ENCODE measurements around the gene DTNB.

DTNB gene

DNA sequence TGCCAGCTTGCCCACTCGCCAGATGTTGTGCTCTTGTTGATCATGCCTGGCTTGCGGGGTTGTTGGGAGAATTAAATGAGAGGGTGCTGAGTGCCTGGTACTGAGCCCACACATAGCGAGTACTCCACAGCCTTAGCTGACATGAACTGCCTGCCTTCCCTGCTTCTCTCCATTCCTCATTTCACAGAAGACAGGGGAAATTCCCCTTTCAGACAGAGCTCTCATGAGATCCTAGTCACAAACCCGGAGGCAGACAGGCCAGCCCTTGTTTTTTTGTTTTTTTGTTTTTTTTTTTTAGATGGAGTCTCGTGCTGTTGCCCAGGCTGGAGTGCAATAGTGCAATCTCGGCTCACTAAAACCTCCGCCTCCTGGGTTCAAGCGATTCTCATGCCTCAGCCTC lies 314.5 kb downstream of the DTNB start:
- no peak overlapping the region for H3K4me3 ChIP-seq (ENCODE audit: low read length)
- peaks cover 5% of the 10 kb centered on the region for H3K4me1 ChIP-seq (ENCODE audit: control insufficient read depth, insufficient read depth, low read length)
- no peaks in the 10 kb centered on the region for H3K9me3 ChIP-seq (ENCODE audit: control insufficient read depth, low read length)
- no peaks in the 10 kb centered on the region for H3K36me3 ChIP-seq (ENCODE audit: control insufficient read depth, insufficient read depth, low read length, severe bottlenecking)
- no peak overlapping the region for H3K9ac ChIP-seq (ENCODE audit: low read length)
- no peak for DNase-seq (ENCODE audit: low read depth)
- peaks cover 12% of the 10 kb centered on the region for H3K27me3 ChIP-seq (replicated peaks; ENCODE audit: control insufficient read depth, insufficient read depth, low read length)

DNA sequence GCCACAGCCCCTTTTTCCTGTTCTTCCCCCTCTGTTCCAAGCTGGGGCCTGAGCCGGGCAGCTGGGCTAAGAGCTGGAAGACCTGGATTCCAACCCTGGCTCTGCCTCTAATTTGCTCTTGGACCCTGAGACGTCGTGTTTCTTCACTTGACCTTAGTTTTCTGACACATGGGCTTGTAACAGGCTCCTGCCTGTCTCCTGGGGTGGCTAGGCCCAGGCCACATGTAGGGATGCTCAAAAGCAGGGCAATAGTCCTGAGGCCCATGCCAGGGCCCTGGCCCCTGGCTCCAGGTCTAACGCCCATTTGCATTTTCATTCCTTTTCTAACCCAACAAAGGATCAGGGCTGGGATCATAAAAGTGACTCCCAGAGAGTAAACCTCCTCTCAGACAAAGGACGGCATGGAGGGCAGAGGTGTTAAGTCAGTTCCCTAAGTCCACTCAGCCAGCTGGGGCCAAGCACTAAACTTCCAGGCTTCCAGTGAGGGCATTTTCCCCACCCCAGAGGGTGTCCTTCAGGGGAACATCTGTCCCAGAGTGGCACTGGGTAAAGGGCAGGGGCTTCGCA lies 315.0 kb downstream of the DTNB start:
- Histone ChIP-seq H3K9ac (ENCODE audit: low read length) (no peak overlapping the region), H3K4me1 (ENCODE audit: control insufficient read depth, insufficient read depth, low read length) (peaks cover 5% of the 10 kb centered on the region), H3K36me3 (ENCODE audit: control insufficient read depth, insufficient read depth, low read length, severe bottlenecking) (no peaks in the 10 kb centered on the region), H3K4me3 (ENCODE audit: low read length) (no peak overlapping the region), H3K27me3 (replicated peaks; ENCODE audit: control insufficient read depth, insufficient read depth, low read length) (peaks cover 12% of the 10 kb centered on the region), H3K9me3 (ENCODE audit: control insufficient read depth, low read length) (no peaks in the 10 kb centered on the region)
- DNase-seq (ENCODE audit: low read depth), result no peak

DNA sequence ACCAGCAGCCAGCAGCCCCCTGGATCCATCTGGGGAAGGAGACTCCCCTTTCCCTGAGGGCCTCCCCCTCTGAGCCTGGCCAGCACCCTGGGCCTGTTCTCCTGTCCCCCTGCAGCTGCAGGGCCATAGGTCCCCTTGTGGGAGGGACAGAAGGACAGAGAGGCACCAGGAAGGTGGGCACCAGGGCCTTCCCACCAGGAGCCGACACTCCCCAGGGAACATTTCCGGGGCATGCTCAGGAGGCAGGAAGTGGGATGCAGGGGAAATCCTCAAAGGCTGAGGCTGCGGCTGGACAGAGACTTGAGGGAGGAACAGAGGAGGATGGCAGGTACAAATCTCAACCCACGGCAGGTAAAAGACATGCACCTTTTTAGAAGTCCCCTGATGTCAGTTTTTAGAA lies 317.3 kb downstream of the DTNB start:
- Histone ChIP-seq H3K9me3 (ENCODE audit: control insufficient read depth, low read length) (no peaks in the 10 kb centered on the region), H3K36me3 (ENCODE audit: control insufficient read depth, insufficient read depth, low read length, severe bottlenecking) (no peaks in the 10 kb centered on the region), H3K9ac (ENCODE audit: low read length) (no peak overlapping the region), H3K27me3 (replicated peaks; ENCODE audit: control insufficient read depth, insufficient read depth, low read length) (peaks cover 12% of the 10 kb centered on the region), H3K4me1 (ENCODE audit: control insufficient read depth, insufficient read depth, low read length) (no peaks in the 10 kb centered on the region), H3K4me3 (ENCODE audit: low read length) (no peak overlapping the region)
- no peak for DNase-seq (ENCODE audit: low read depth)

DNA sequence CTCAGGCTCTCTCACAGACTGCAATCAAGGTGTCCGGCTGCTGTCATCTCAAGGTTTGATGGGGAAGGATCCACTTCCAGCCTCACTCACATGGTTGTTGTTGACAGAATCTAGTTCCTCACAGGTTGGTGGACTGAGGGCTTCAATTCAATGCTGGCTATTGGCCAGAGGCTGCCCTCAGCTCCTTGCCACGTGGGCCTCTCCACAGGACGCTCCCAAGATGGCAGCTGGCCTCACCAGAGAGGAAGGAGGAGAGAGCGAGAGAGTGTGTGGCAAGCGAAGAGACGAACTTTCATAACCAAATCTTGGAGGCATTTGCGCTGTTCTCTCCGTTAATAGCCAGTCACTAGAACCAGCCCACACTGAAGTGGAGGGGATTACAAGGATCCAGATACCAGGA lies 318.1 kb downstream of the DTNB start:
- Histone ChIP-seq H3K4me3 (ENCODE audit: low read length) (no peak overlapping the region), H3K9ac (ENCODE audit: low read length) (no peak overlapping the region), H3K27me3 (replicated peaks; ENCODE audit: control insufficient read depth, insufficient read depth, low read length) (peaks cover 12% of the 10 kb centered on the region), H3K9me3 (ENCODE audit: control insufficient read depth, low read length) (no peaks in the 10 kb centered on the region), H3K4me1 (ENCODE audit: control insufficient read depth, insufficient read depth, low read length) (no peaks in the 10 kb centered on the region), H3K36me3 (ENCODE audit: control insufficient read depth, insufficient read depth, low read length, severe bottlenecking) (no peaks in the 10 kb centered on the region)
- DNase-seq (ENCODE audit: low read depth), result no peak

DNA sequence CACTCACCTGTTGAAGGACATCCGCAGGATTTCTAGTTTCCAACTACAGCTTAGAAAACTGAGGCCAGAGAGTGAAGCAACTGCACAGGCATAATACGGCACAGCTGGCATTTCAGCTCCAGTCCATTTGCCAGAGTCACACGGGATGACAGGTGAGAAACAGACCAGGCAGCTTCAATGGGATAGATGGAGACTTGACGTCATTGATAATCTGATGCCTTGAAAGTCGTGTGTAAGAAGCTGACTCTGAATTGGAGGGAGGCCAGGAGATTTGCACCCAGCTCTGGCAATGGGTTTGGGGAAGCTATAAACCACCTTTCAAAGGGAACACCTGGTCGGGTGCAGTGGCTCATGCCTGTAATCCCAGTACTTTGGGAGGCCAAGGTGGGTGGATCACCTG lies 319.3 kb downstream of the DTNB start:
- no peaks in the 10 kb centered on the region for H3K36me3 ChIP-seq (ENCODE audit: control insufficient read depth, insufficient read depth, low read length, severe bottlenecking)
- DNase-seq (ENCODE audit: low read depth), result no peak
- H3K9ac ChIP-seq (ENCODE audit: low read length), result no peak overlapping the region

DNA sequence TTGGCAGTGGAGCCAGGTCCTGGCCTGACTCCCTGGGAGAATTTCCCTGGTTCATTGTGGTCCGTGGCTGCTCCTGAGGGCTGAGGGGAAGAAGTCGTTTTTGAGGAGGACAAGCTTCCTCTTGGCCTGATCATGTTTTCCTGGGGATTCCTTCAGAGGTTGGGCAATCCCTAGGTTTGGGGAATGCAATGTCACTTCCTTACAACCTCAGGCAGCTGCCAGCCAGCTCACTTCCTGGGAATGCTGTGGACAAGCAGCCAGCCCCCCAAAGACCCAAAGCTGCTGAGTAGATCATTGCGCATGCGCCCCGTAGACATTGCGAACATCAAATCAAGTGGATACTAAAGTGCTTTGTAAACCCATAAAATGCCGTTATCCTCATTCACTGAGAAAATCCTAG lies 324.0 kb downstream of the DTNB start:
- Histone ChIP-seq H3K9me3 (ENCODE audit: control insufficient read depth, low read length) (no peaks in the 10 kb centered on the region), H3K36me3 (ENCODE audit: control insufficient read depth, insufficient read depth, low read length, severe bottlenecking) (no peaks in the 10 kb centered on the region), H3K4me3 (ENCODE audit: low read length) (no peak overlapping the region), H3K9ac (ENCODE audit: low read length) (no peak overlapping the region), H3K4me1 (ENCODE audit: control insufficient read depth, insufficient read depth, low read length) (peaks cover 5% of the 10 kb centered on the region), H3K27me3 (replicated peaks; ENCODE audit: control insufficient read depth, insufficient read depth, low read length) (peaks cover 4% of the 10 kb centered on the region)
- DNase-seq (ENCODE audit: low read depth), result peak; percentile 42

More for the DNA sequence above, 319.3 kb downstream of the DTNB start:
- Histone ChIP-seq H3K4me1 (ENCODE audit: control insufficient read depth, insufficient read depth, low read length) (peaks cover 5% of the 10 kb centered on the region), H3K4me3 (ENCODE audit: low read length) (no peak overlapping the region), H3K27me3 (replicated peaks; ENCODE audit: control insufficient read depth, insufficient read depth, low read length) (peaks cover 12% of the 10 kb centered on the region), H3K9me3 (ENCODE audit: control insufficient read depth, low read length) (no peaks in the 10 kb centered on the region)

DNA sequence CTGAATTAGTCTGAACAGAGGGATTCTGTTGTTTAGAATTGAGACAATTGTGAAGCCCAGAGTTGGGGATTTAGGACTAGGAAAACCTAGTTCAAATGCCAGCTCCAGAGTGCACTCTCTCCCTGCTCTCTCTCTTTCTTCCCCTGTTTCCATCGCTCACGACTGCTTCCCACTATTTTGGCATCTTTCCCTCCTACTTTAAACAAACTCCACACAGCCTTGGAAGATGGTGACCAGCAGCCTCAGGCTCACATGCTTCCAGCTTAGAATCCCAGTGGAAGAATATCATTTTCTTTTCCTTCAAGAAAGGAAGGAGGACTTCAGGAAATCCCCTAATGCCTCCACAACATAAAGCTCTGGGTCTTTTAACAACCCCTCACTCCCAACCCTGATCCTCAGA lies 325.5 kb downstream of the DTNB start:
- peak; percentile 22 for DNase-seq (ENCODE audit: low read depth)
- no peaks in the 10 kb centered on the region for H3K27me3 ChIP-seq (replicated peaks; ENCODE audit: control insufficient read depth, insufficient read depth, low read length)
- no peak overlapping the region for H3K4me3 ChIP-seq (ENCODE audit: low read length)
- no peaks in the 10 kb centered on the region for H3K36me3 ChIP-seq (ENCODE audit: control insufficient read depth, insufficient read depth, low read length, severe bottlenecking)
- peaks cover 5% of the 10 kb centered on the region for H3K4me1 ChIP-seq (ENCODE audit: control insufficient read depth, insufficient read depth, low read length)
- H3K9ac ChIP-seq (ENCODE audit: low read length), result no peak overlapping the region
- H3K9me3 ChIP-seq (ENCODE audit: control insufficient read depth, low read length), result no peaks in the 10 kb centered on the region

DNA sequence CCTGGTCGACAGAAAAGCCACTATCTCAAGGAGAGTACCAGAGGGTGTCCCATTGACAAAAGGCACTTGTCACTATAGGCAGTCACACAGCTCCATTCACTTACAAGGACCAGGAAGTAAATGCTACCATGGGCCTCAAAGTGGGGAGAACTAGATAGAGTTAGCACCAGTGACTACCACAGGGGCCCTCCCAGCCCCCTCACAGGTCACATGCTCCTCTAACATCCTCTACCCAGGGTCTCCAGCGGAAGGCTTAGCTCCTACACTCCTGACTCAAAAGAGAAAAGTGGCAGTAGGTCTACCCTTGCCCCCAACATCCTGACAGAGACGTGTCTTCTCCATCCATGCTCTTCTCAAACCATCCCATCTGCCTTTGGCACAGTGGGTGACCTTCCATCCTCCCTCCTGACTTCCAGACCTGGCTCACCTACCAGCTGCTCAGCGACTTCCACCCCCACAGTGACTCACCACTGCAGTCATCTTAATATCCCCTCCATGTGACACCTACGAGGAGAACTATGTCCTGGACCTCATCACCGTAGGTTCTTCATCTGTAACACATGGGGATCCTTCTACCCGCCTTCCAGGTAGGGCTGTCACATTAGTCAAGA lies 326.1 kb downstream of the DTNB start:
- Histone ChIP-seq H3K36me3 (ENCODE audit: control insufficient read depth, insufficient read depth, low read length, severe bottlenecking) (no peaks in the 10 kb centered on the region), H3K9me3 (ENCODE audit: control insufficient read depth, low read length) (no peaks in the 10 kb centered on the region), H3K4me3 (ENCODE audit: low read length) (no peak overlapping the region), H3K4me1 (ENCODE audit: control insufficient read depth, insufficient read depth, low read length) (peaks cover 5% of the 10 kb centered on the region), H3K9ac (ENCODE audit: low read length) (no peak overlapping the region), H3K27me3 (replicated peaks; ENCODE audit: control insufficient read depth, insufficient read depth, low read length) (no peaks in the 10 kb centered on the region)
- DNase-seq (ENCODE audit: low read depth), result peak; percentile 14

DNA sequence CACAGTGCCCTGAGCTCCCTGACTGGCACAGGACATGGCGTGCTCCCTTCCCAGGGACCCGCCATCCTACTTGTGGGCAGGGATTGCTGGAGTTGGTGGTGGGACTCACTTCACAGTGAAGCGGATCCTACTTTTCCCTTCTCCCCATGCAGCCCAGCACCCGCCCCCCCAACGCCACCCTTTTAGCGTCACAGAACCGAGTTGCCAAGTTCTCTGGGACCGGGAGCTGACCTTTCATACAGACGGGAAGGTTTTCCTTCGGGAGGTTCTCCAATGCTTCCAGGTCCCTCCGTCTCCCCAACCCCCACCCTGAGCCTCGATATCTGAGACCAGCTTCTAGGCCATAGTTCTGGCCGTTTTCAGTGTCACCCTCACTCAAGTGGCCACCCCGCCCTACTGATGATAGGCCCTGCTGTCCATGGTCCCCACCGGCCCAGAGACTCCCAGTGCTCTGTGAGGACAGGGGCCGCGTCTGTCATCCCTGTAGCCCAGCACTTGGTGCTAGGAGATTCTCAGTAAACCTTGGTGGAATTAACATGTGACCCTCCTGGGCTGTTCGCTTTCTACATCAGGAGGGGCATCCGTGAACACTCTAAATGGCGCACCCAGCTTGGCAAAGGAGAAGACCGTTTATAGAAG lies 330.1 kb downstream of the DTNB start:
- no peaks in the 10 kb centered on the region for H3K4me1 ChIP-seq (ENCODE audit: control insufficient read depth, insufficient read depth, low read length)
- no peak for DNase-seq (ENCODE audit: low read depth)
- H3K4me3 ChIP-seq (ENCODE audit: low read length), result no peak overlapping the region
- H3K27me3 ChIP-seq (replicated peaks; ENCODE audit: control insufficient read depth, insufficient read depth, low read length), result no peaks in the 10 kb centered on the region
- H3K9ac ChIP-seq (ENCODE audit: low read length), result no peak overlapping the region
- H3K9me3 ChIP-seq (ENCODE audit: control insufficient read depth, low read length), result no peaks in the 10 kb centered on the region
- no peaks in the 10 kb centered on the region for H3K36me3 ChIP-seq (ENCODE audit: control insufficient read depth, insufficient read depth, low read length, severe bottlenecking)

DNA sequence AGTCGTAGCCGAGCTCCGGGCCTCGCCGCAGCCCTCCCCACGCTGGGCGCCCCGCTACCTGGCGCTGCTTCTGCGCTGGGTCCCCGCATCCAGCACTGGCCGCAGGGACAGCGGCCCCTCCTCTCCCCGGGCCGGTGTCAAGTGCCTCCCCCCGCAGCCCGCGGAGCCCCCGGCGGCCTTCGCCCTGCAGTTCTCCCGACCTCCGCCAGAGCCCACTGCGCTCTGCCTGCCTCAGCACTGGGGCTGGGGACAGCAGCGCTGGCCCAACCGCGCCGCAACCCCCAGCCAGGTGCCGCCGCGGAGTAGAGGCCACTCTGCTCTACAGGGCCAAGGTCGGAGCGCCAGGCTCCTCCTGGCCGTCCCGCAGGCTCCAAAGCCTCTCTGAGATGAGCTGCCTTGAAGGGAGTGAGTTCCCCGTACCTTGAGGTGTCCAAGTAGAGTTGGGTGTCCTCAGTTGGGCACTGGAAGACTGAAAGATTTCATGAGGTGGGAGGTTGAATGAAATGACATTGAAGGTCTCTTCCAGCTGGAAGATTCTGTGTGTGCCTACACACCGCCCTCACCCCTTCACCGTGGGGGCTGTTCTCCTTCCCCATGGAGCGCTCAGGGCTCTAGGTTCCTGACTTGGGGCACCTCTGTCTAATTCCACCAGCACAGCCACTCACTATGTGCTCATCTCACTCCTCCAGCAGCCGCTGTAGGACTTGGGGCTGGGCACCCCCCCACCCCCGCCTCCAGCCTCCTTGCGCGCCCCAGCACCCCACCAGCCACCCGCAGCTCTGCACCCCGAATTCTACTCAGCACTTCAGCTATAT lies 330.8 kb downstream of the DTNB start:
- Histone ChIP-seq H3K4me3 (ENCODE audit: low read length) (peak overlapping the region; percentile 76), H3K4me1 (ENCODE audit: control insufficient read depth, insufficient read depth, low read length) (no peaks in the 10 kb centered on the region), H3K9ac (ENCODE audit: low read length) (peak overlapping the region; percentile 51), H3K9me3 (ENCODE audit: control insufficient read depth, low read length) (no peaks in the 10 kb centered on the region), H3K27me3 (replicated peaks; ENCODE audit: control insufficient read depth, insufficient read depth, low read length) (no peaks in the 10 kb centered on the region), H3K36me3 (ENCODE audit: control insufficient read depth, insufficient read depth, low read length, severe bottlenecking) (no peaks in the 10 kb centered on the region)
- DNase-seq (ENCODE audit: low read depth), result peak; percentile 95

DNA sequence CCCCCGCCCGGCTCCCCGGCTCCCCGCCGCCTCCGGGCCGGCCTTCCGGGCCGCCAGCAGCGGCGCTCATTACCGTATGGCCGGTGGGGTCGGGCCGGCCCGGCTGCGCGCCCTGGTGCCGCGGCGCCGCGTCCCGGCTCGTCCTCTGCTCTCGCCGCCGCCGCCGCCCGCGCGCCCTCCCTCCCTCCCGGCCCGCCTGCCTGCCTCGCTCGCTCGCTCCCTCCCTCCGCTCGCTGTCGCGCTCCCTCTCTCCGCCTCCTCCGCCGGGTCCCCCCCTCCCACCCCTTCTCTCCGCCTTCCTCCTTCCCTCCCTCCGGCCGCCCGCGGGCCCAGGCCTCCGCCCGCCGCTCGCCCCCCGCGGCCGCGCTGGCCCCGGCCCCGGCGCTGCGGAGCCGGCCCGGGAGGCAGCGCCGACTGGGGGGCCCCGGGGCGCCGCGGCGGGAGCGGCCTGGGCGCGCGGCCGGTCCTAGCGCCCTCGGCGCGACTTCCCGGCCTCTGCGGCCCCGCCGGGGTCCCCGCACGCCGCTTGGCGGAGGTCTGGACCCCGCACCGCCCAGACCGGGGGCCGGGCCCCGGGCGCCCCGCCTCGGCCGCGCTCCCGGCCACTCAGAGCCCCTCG lies 331.5 kb downstream of the DTNB start, which contains the start of gene DNMT3A:
Gene DNMT3A (minus strand): TSS at position 173 of the 619 bp plus-strand sequence. CDS start 27,941 bp downstream, outside the sequence.
- Histone ChIP-seq H3K9ac (ENCODE audit: low read length) (peak within 1 kb of the TSS; percentile 51), H3K36me3 (ENCODE audit: control insufficient read depth, insufficient read depth, low read length, severe bottlenecking) (no peaks in the 10 kb centered on the region), H3K9me3 (ENCODE audit: control insufficient read depth, low read length) (no peaks in the 10 kb centered on the region), H3K4me1 (ENCODE audit: control insufficient read depth, insufficient read depth, low read length) (no peaks in the 10 kb centered on the region), H3K27me3 (replicated peaks; ENCODE audit: control insufficient read depth, insufficient read depth, low read length) (no peaks in the 10 kb centered on the region), H3K4me3 (ENCODE audit: low read length) (peak within 1 kb of the TSS; percentile 76)
- DNase-seq (ENCODE audit: low read depth), result peak; percentile 88

Measured in adipocyte (in vitro differentiated cells).